Endothelial cell of umbilical vein (primary cell): ENCODE data around the gene CYB5R2. TPM values are rescaled to one million over a fixed set of nuclear protein-coding genes. Genes with fewer than 3 reads are reported as not detected.

Source experiments
- BruUV-seq: library from RNA; stranded (reverse); fragments of 400-500 nt; replicated peaks from 2 replicates; lab custom pipeline; 2021; lab: Mats Ljungman, UMichigan
- CTCF ChIA-PET: fragments of 300-600, 350-600 bp; sonication (Branson Sonifier 250); formaldehyde crosslinking; loops from one replicate; lab custom pipeline; 2021; ENCODE audit warnings: antibody characterized with exemption, inconsistent platforms; lab: Charles Lee
- POLR2A ChIA-PET: fragments of 300-600, 350-600 bp; sonication (Branson Sonifier 250); formaldehyde crosslinking; loops from one replicate; lab custom pipeline; 2021; ENCODE audit warnings: antibody characterized with exemption, inconsistent platforms; lab: Charles Lee
- DNase-seq: peaks from one replicate; pipeline ENCODE4 v3.0.0-alpha.2; 2011; ENCODE audit warnings: low read depth, low spot score
- FAIRE-seq: peaks from 2 replicates; lab custom pipeline; 2011; peaks lifted over from hg19 to GRCh38; lab: Jason Lieb, UNC
- H2AFZ ChIP-seq: 2 replicates; pipeline ENCODE4 v1.6.0; 2012; ENCODE audit warnings: low read depth, low read length, control low read depth, inconsistent platforms
- H3K27ac ChIP-seq: 2 replicates; pipeline ENCODE4 v1.5.1; 2011; ENCODE audit warnings: low read depth, mild to moderate bottlenecking, control low read depth, low read length, moderate library complexity; ENCODE audit not compliant: insufficient read depth
- H3K27me3 ChIP-seq, 2 experiments: 2 replicates each; pipeline versions ENCODE4 v1.6.0 to v1.6.1; 2011; ENCODE audit warnings: low read length in 2 of 2, mixed read lengths in 1 of 2; ENCODE audit not compliant: control insufficient read depth in 2 of 2, insufficient read depth in 2 of 2
- H3K36me3 ChIP-seq, 2 experiments: 2 replicates in 1 of 2; 3 replicates in 1 of 2; pipeline ENCODE4 v1.5.1; 2011; ENCODE audit warnings: low read length in 2 of 2, mild to moderate bottlenecking in 1 of 2, moderate library complexity in 1 of 2; ENCODE audit not compliant: control insufficient read depth in 2 of 2, insufficient read depth in 2 of 2; ENCODE audit errors: extremely low read depth in 1 of 2
- H3K4me1 ChIP-seq: 3 replicates; pipeline ENCODE4 v1.5.1; 2011; ENCODE audit warnings: mild to moderate bottlenecking, low read length; ENCODE audit not compliant: control insufficient read depth, insufficient read depth; ENCODE audit errors: extremely low read depth
- H3K4me2 ChIP-seq: 2 replicates; pipeline ENCODE4 v1.6.1; 2011; ENCODE audit warnings: low read length, control low read depth, mixed read lengths; ENCODE audit not compliant: insufficient read depth
- H3K4me3 ChIP-seq, 3 experiments: fragments of 200-600 bp in 1 of 3; sonication (generic), shearing (Covaris generic) in 1 of 3; replicated peaks in 1 of 3; 2 replicates each; pipeline ENCODE4 v1.5.1; 2011 to 2016; ENCODE audit warnings: control low read depth in 3 of 3, low read length in 3 of 3, mild to moderate bottlenecking in 2 of 3, inconsistent platforms in 1 of 3, low read depth in 1 of 3, moderate library complexity in 1 of 3; ENCODE audit not compliant: insufficient read depth in 1 of 3
- H3K79me2 ChIP-seq: 2 replicates; pipeline ENCODE4 v1.6.0; 2012; ENCODE audit warnings: low read length, inconsistent platforms; ENCODE audit not compliant: control insufficient read depth, insufficient read depth
- H3K9ac ChIP-seq: replicated peaks from 2 replicates; pipeline ENCODE3; 2011; ENCODE audit warnings: low read length, control low read depth; ENCODE audit not compliant: insufficient read depth; ENCODE audit errors: extremely low read depth
- H3K9me1 ChIP-seq: replicated peaks from 3 replicates; pipeline ENCODE4 v1.6.0; 2011; ENCODE audit warnings: mild to moderate bottlenecking, low read length; ENCODE audit not compliant: control insufficient read depth, insufficient read depth; ENCODE audit errors: extremely low read depth
- H3K9me3 ChIP-seq: replicated peaks from 2 replicates; pipeline ENCODE4 v1.5.1; 2012; ENCODE audit warnings: low read length, inconsistent platforms; ENCODE audit not compliant: control insufficient read depth, insufficient read depth
- H4K20me1 ChIP-seq: replicated peaks from 2 replicates; pipeline ENCODE3; 2011; ENCODE audit warnings: mild to moderate bottlenecking, low read length; ENCODE audit not compliant: control insufficient read depth, insufficient read depth; ENCODE audit errors: extremely low read depth
- CTCF ChIP-seq, 2 donors: IDR thresholded peaks; 1 replicate in 1 of 2; 2 replicates in 1 of 2; pipeline ENCODE4 v1.5.1; 2011; ENCODE audit warnings: low read length in 2 of 2, mild to moderate bottlenecking in 2 of 2, moderate library complexity in 2 of 2, control low read depth in 1 of 2, inconsistent platforms in 1 of 2, low read depth in 1 of 2; ENCODE audit not compliant: insufficient read depth in 1 of 2; ENCODE audit errors: extremely low read depth in 1 of 2
- EZH2 ChIP-seq: IDR thresholded peaks from 2 replicates; pipeline ENCODE4 v1.6.1; 2012; ENCODE audit warnings: borderline replicate concordance, low read depth, mild to moderate bottlenecking, moderate library complexity, low read length, inconsistent platforms; ENCODE audit not compliant: severe bottlenecking
- FOS ChIP-seq: IDR thresholded peaks from 2 replicates; pipeline ENCODE4 v1.6.1; 2011; ENCODE audit warnings: mild to moderate bottlenecking, low read length, moderate library complexity, borderline replicate concordance; ENCODE audit not compliant: insufficient read depth
- GATA2 ChIP-seq: IDR thresholded peaks from 2 replicates; pipeline ENCODE4 v1.7.0; 2011; ENCODE audit warnings: low read depth, mild to moderate bottlenecking, moderate library complexity, mixed read lengths, low read length; ENCODE audit not compliant: insufficient read length, insufficient read depth
- JUN ChIP-seq: IDR thresholded peaks from 2 replicates; pipeline ENCODE4 v1.6.1; 2011; ENCODE audit warnings: borderline replicate concordance, low read depth; ENCODE audit not compliant: insufficient read length, insufficient read depth
- MAX ChIP-seq: IDR thresholded peaks from 2 replicates; pipeline ENCODE4 v1.6.1; 2011; ENCODE audit not compliant: insufficient read depth, insufficient read length
- MYC ChIP-seq: IDR thresholded peaks from one replicate; pipeline ENCODE4 v1.6.1; 2011; ENCODE audit warnings: mild to moderate bottlenecking, low read depth, low read length
- POLR2A ChIP-seq: IDR thresholded peaks from 2 replicates; pipeline ENCODE4 v1.6.1; 2012; ENCODE audit warnings: low read depth, mild to moderate bottlenecking, control low read depth, low read length
- POLR2AphosphoS5 ChIP-seq: IDR thresholded peaks from 2 replicates; pipeline ENCODE4 v1.6.1; 2012; ENCODE audit warnings: low read depth, mild to moderate bottlenecking, control low read depth, low read length, moderate library complexity; ENCODE audit not compliant: insufficient read depth
- dilution Hi-C: fragments of 300-500 bp; cut with MboI; formaldehyde crosslinking; loops from one replicate; pipeline ENCODE4 v1.15.0; 2019; ENCODE audit warnings: low sequenced_read_pairs; ENCODE audit not compliant: extremely low pct_ligation_motif_present
- intact Hi-C: fragments of 100-400 bp; cut with micrococcal nuclease; formaldehyde crosslinking; loops from one replicate; pipeline ENCODE4 v1.10.0; 2022
- polyA plus RNA-seq, 4 experiments: library from polyadenylated mRNA; depleted of rRNA in 3 of 4; stranded (reverse) in 3 of 4; unstranded in 1 of 4; fragments of >200 nt; gene quantifications; 2 replicates each; pipeline versions ENCODE4 v1.2.1 to v1.2.3, GENCODE V29; 2011 to 2012; ENCODE audit warnings: missing spikeins in 1 of 4
- total RNA-seq: library from RNA; stranded (reverse); gene quantifications from 2 replicates; pipeline ENCODE4 v1.2.3, GENCODE V29; 2021

The CYB5R2 gene
- total and polyA plus RNA-seq, 2 donors (not counting 3 experiments of a cell fraction or from before 2014, with no cell fraction given) = 4.8 to 5.0 TPM

GRCh38 chr11:7651140-7651551 is 22.2 kb downstream of the CYB5R2 start:
- Histone ChIP-seq H4K20me1 (no peaks in the 10 kb centered on the region), H3K9ac (no peak overlapping the region), H3K27ac (no peak overlapping the region), H3K27me3 (no peaks in the 10 kb centered on the region), H3K9me1 (no peaks in the 10 kb centered on the region), H3K4me1 (no peaks in the 10 kb centered on the region), H2AFZ (no peak overlapping the region), H3K4me3 (no peak overlapping the region), H3K4me2 (no peak overlapping the region), H3K9me3 (no peaks in the 10 kb centered on the region), H3K79me2 (no peaks in the 10 kb centered on the region), H3K36me3 (peaks cover 0 to 3% of the 10 kb centered on the region in 2 experiments)
- no TSS peak for BruUV-seq
- ChIA-PET CTCF (interaction anchor here (0.6 to 10.0 kb wide), 5 partner anchors 8 to 77 kb away, joined by 4 to 766 read pairs (median 5); no protein-coding TSS in a partner anchor), POLR2A (no interaction called here)
- DNase-seq (no peak), FAIRE-seq (no peak)
- intact Hi-C loops (no loop called here), dilution Hi-C loops (no loop called here)
- TF ChIP-seq CTCF (IDR thresholded peaks at IDR 0.05; ENCODE audit: extremely low read depth in 1 of 2, insufficient read depth in 1 of 2, low read depth in 1 of 2, low read length in 2 of 2) (no peak), GATA2 (no peak), JUN (no peak), EZH2 (no peak), MAX (no peak), MYC (no peak), POLR2AphosphoS5 (no peak), FOS (no peak), POLR2A (no peak)
